ENCODE results near the gene ANKRD13A. TPM values are rescaled to one million over a fixed set of nuclear protein-coding genes. Genes with fewer than 3 reads are reported as not detected.
"Not testable (repeated sequence)": the region's sequence is repeated elsewhere in the genome, so short reads cannot be mapped to it uniquely, and the experiment has no call there.

Gene ANKRD13A
- total and polyA plus RNA-seq, 2 of the 8 experiments (the other 6 are each of a cell fraction or from before 2014, with no cell fraction given) = 16.8 to 21.4 TPM

GRCh38 chr12:110056643-110057042, 57.4 kb downstream of the ANKRD13A start:
- H3K9ac ChIP-seq (replicated peaks in 1 of 4; ENCODE audit: extremely low read depth in 1 of 4, low read depth in 3 of 4, low read length in 3 of 4); H3K27ac ChIP-seq (ENCODE audit: low read depth, low read length); H2BK15ac ChIP-seq (ENCODE audit: low read length); H4K91ac ChIP-seq (replicated peaks; ENCODE audit: insufficient read length, low read length); H3K4ac ChIP-seq (replicated peaks; ENCODE audit: insufficient read length, low read depth, low read length); H2AK5ac ChIP-seq (ENCODE audit: low read depth, low read length); H2BK20ac ChIP-seq (ENCODE audit: low read length); POLR2A ChIA-PET (ENCODE audit: partially characterized antibody); H3K14ac ChIP-seq (ENCODE audit: insufficient read length); H3K79me2 ChIP-seq (ENCODE audit: control insufficient read depth in 1 of 2, insufficient read depth in 2 of 2, low read length in 2 of 2); H4K20me1 ChIP-seq (replicated peaks in 1 of 2; ENCODE audit: control insufficient read depth in 1 of 2, insufficient read depth in 2 of 2, low read length in 2 of 2); H3K36me3 ChIP-seq (ENCODE audit: control insufficient read depth in 2 of 4, insufficient read depth in 4 of 4, low read length in 3 of 4); H2BK120ac ChIP-seq (replicated peaks; ENCODE audit: low read depth, low read length); H4K8ac ChIP-seq (ENCODE audit: extremely low read depth, insufficient read depth, low read length); H3K27me3 ChIP-seq (replicated peaks in 1 of 4; ENCODE audit: control insufficient read depth in 3 of 4, extremely low read depth in 1 of 4, insufficient read depth in 3 of 4, low read length in 3 of 4); H3K79me1 ChIP-seq (ENCODE audit: low read depth, low read length); H3K18ac ChIP-seq (ENCODE audit: extremely low read depth, low read length); H3K23ac ChIP-seq (ENCODE audit: insufficient read length); H3K4me3 ChIP-seq (ENCODE audit: extremely low read depth in 1 of 4, insufficient read depth in 2 of 4, low read depth in 3 of 4, low read length in 4 of 4); H3K56ac ChIP-seq (replicated peaks; ENCODE audit: insufficient read length, low read depth, low read length); H3K4me2 ChIP-seq (ENCODE audit: insufficient read depth in 1 of 2, low read depth in 2 of 2, low read length in 2 of 2); H2BK5ac ChIP-seq (ENCODE audit: low read depth, low read length); H3K9me3 ChIP-seq (ENCODE audit: insufficient read depth in 2 of 2, low read depth in 1 of 2, low read length in 1 of 2); H3K4me1 ChIP-seq (replicated peaks in 1 of 4; ENCODE audit: control insufficient read depth in 3 of 4, insufficient read depth in 4 of 4, low read length in 3 of 4); H2AFZ ChIP-seq (ENCODE audit: low read length); H3K23me2 ChIP-seq (ENCODE audit: low read depth, low read length); H4K5ac ChIP-seq (ENCODE audit: insufficient read length, low read depth, low read length); FAIRE-seq; DNase-seq (ENCODE audit: low read depth in 1 of 2, low spot score in 2 of 2); H2BK12ac ChIP-seq (ENCODE audit: low read depth, low read length): not testable (repeated sequence)
- CTCF ChIA-PET (ENCODE audit: partially characterized antibody) = interaction anchor here (1.0 to 2.0 kb wide), 4 partner anchors 10 to 84 kb away, joined by 3 to 5 read pairs (median 3); no protein-coding TSS in a partner anchor
- 91% methylated on average over 3 of the region's 3 CpGs; no CpG with 5 or more reads in 1 of the 2 experiments for WGBS, 2 experiments (ENCODE audit: extremely low coverage in 1 of 2, insufficient coverage in 1 of 2, insufficient read length in 1 of 2, insufficient replicate concordance in 2 of 2, low coverage in 1 of 2, low lambda C conversion rate in 2 of 2, missing lambda C conversion rate in 1 of 2)

All from H1 (cell line).